H1 (cell line): ENCODE measurements around the gene MBP. TPM values are rescaled to one million over a fixed set of nuclear protein-coding genes. Genes with fewer than 3 reads are reported as not detected.

Experiments
- ATF3 ChIP-seq: IDR thresholded peaks from 2 replicates; pipeline ENCODE4 v1.6.1; 2011; ENCODE audit warnings: low read depth, mild to moderate bottlenecking, low read length; ENCODE audit not compliant: insufficient read depth
- BRCA1 ChIP-seq: IDR thresholded peaks from 2 replicates; pipeline ENCODE4 v1.6.1; 2012; ENCODE audit warnings: low read depth, low read length, improper control_type of control experiment
- CREB1 ChIP-seq: IDR thresholded peaks from 2 replicates; pipeline ENCODE4 v1.6.1; 2012; ENCODE audit warnings: inconsistent platforms
- CTBP2 ChIP-seq: IDR thresholded peaks from 2 replicates; pipeline ENCODE4 v1.7.0; 2011; ENCODE audit warnings: borderline replicate concordance, mild to moderate bottlenecking, moderate library complexity, mixed read lengths, low read length; ENCODE audit not compliant: insufficient read depth, insufficient read length
- EGR1 ChIP-seq: IDR thresholded peaks from 2 replicates; pipeline ENCODE4 v1.6.1; 2011; ENCODE audit warnings: low read depth, low read length, borderline replicate concordance
- HDAC6 ChIP-seq: IDR thresholded peaks from one replicate; pipeline ENCODE4 v1.7.1; 2012; ENCODE audit warnings: low read depth, mild to moderate bottlenecking, inconsistent platforms, low read length, moderate library complexity
- SIX5 ChIP-seq: IDR thresholded peaks from 2 replicates; pipeline ENCODE4 v1.6.1; 2011; ENCODE audit warnings: mild to moderate bottlenecking, low read depth, low read length
- SP2 ChIP-seq: IDR thresholded peaks from 2 replicates; pipeline ENCODE4 v1.6.1; 2012; ENCODE audit warnings: mild to moderate bottlenecking, low read length, inconsistent platforms
- TBP ChIP-seq: IDR thresholded peaks from 2 replicates; pipeline ENCODE4 v1.6.1; 2011; ENCODE audit warnings: low read depth, low read length, improper control_type of control experiment
- ZNF274 ChIP-seq: IDR thresholded peaks from 2 replicates; pipeline ENCODE4 v1.7.0; 2012; ENCODE audit warnings: low read length, borderline replicate concordance; ENCODE audit errors: extremely low read depth
- polyA plus RNA-seq, 7 experiments: library from polyadenylated mRNA; depleted of rRNA in 3 of 7; stranded (reverse) in 5 of 7; unstranded in 2 of 7; fragments of >200 nt in 5 of 7; fragments of 200-250 nt in 2 of 7; gene quantifications; 1 replicate in 5 of 7; 2 replicates in 1 of 7; 4 replicates in 1 of 7; pipeline versions ENCODE4 v1.2.1 to v1.2.3, GENCODE V29; 2011 to 2013; ENCODE audit warnings: missing spikeins in 2 of 7, mixed read lengths in 2 of 7
- total RNA-seq: library from RNA; stranded (reverse); fragmentation: NEBNext Ultra II Directional; extraction: Animal tissue kit (Norgen Biotek cat#: 25700); gene quantifications from 2 replicates; pipeline ENCODE4 v1.2.1, GENCODE V29; 2021

Gene MBP
- total and polyA plus RNA-seq, 2 of the 8 experiments (the other 6 are each of a cell fraction or from before 2014, with no cell fraction given): 7.7 to 19.2 TPM

- TF ChIP-seq BRCA1 (no peak), SP2 (no peak), SIX5 (no peak), HDAC6 (no peak), EGR1 (no peak), TBP (no peak), CREB1 (no peak), ZNF274 (no peak), CTBP2 (no peak), ATF3 (no peak)
These were observed 23.5 kb downstream of the MBP start (continued) for GRCh38 chr18:77108821-77109647.
